Measurements from ENCODE around the gene ELF3.

GRCh38 chr1:201983380-201983805, 27.0 kb upstream of the ELF3 start:
- TF ChIP-seq CTCF (IDR thresholded peaks at IDR 0.05) (no peak), EZH2phosphoT487 (IDR thresholded peaks at IDR 0.05) (no peak)

All from neural progenitor cell (in vitro differentiated cells).